ENCODE results near the gene KRTAP3-2. TPM values are rescaled to one million over a fixed set of nuclear protein-coding genes. Genes with fewer than 3 reads are reported as not detected.

KRTAP3-2 gene
- polyA plus RNA-seq, 3 donors = not detected

- no peak for DNase-seq
- 62% methylated on average over 9 of the region's 10 CpGs for WGBS (ENCODE audit: insufficient coverage)
- Histone ChIP-seq H3K27me3 (ENCODE audit: control insufficient read depth in 2 of 2, insufficient read depth in 2 of 2, low read length in 2 of 2) (peaks cover 17 to 24% of the 10 kb centered on the region in 2 donors), H3K9ac (ENCODE audit: insufficient read depth, low read length, poor library complexity, severe bottlenecking) (no peak overlapping the region), H3K79me2 (ENCODE audit: insufficient read depth, low read length) (no peaks in the 10 kb centered on the region), H2AFZ (ENCODE audit: insufficient read depth, low read depth, low read length, poor library complexity, severe bottlenecking) (no peak overlapping the region), H3K27ac (ENCODE audit: low read depth in 1 of 2, low read length in 2 of 2) (no peak overlapping the region), H4K20me1 (ENCODE audit: insufficient read depth, low read length) (no peaks in the 10 kb centered on the region), H3K9me3 (replicated peaks in 1 of 2; ENCODE audit: control insufficient read depth in 1 of 2, insufficient read depth in 1 of 2, low read length in 2 of 2) (no peaks in the 10 kb centered on the region), H3K4me3 (replicated peaks in 1 of 3; ENCODE audit: low read depth in 2 of 3, low read length in 3 of 3) (no peak overlapping the region), H3K4me2 (replicated peaks; ENCODE audit: extremely low read depth, low read length, poor library complexity, severe bottlenecking) (no peak overlapping the region), H3K4me1 (ENCODE audit: control insufficient read depth in 1 of 2, insufficient read depth in 2 of 2, low read length in 2 of 2) (peaks cover 0 to 9% of the 10 kb centered on the region in 2 donors), H3K36me3 (replicated peaks in 1 of 2; ENCODE audit: control insufficient read depth in 1 of 2, insufficient read depth in 2 of 2, low read length in 2 of 2) (no peaks in the 10 kb centered on the region)
- peaks cover 0 to 2% (median 0%) of the 10 kb centered on the region in 7 donors for H3K9me3 Mint-ChIP-seq
- TF ChIP-seq CTCF (IDR thresholded peaks at IDR 0.05) = no peak
- no peak overlapping the region for H3K27ac Mint-ChIP-seq
- H3K36me3 Mint-ChIP-seq = no peaks in the 10 kb centered on the region
- peak overlapping the region in 1 of 2 donors; percentile 8 for H3K4me3 Mint-ChIP-seq
- H3K4me1 Mint-ChIP-seq = peaks cover 8% of the 10 kb centered on the region
- peaks cover 33 to 59% (median 35%) of the 10 kb centered on the region in 3 donors for H3K27me3 Mint-ChIP-seq (ENCODE audit: low read depth in 3 of 3)
- intact Hi-C loops (cut with micrococcal nuclease) = no loop called here
Observed at GRCh38 chr17:40949418-40949817, 50.3 kb downstream of the KRTAP3-2 start.

Small RNA genes within 50 kb of the gene (small RNA-seq; reads per million reads assigned to genes)
- gene KRTAP3-4P (ENCODE audit: insufficient read length, low read depth) = not detected

Other genes with a start within 250 kb of the KRTAP3-2 start
- gene KRT25, start 244.6 kb downstream of the KRTAP3-2 start, polyA plus RNA-seq = not detected
- gene KRT26, start 227.7 kb downstream of the KRTAP3-2 start, polyA plus RNA-seq = not detected
- gene KRT27, start 217.4 kb downstream of the KRTAP3-2 start, polyA plus RNA-seq = not detected
- not detected for gene KRT28, start 199.9 kb downstream of the KRTAP3-2 start, polyA plus RNA-seq
- gene KRT10, start 177.3 kb downstream of the KRTAP3-2 start, polyA plus RNA-seq = 10 to 100 TPM in 2 of 3 donors, 1 to 10 TPM in 1; 9.7 to 79.1 (median 58.7) TPM
- gene KRT12, start 132.7 kb downstream of the KRTAP3-2 start, polyA plus RNA-seq = not detected
- gene KRT20, start 114.7 kb downstream of the KRTAP3-2 start, polyA plus RNA-seq = not detected
- gene KRT23, start 62.3 kb downstream of the KRTAP3-2 start, polyA plus RNA-seq = 1 to 10 TPM; 1.7 to 7.6 (median 3.6) TPM
- not detected for gene KRT39, start 33.0 kb downstream of the KRTAP3-2 start, polyA plus RNA-seq
- gene KRT40, start 15.6 kb downstream of the KRTAP3-2 start, polyA plus RNA-seq = not detected
- not detected for gene KRTAP3-3, start 5.7 kb downstream of the KRTAP3-2 start, polyA plus RNA-seq
- gene KRTAP3-1, start 9.2 kb upstream of the KRTAP3-2 start, polyA plus RNA-seq = not detected
- not detected for gene KRTAP1-5, start 27.3 kb upstream of the KRTAP3-2 start, polyA plus RNA-seq
- not detected for gene KRTAP1-4, start 30.3 kb upstream of the KRTAP3-2 start, polyA plus RNA-seq
- not detected for gene KRTAP1-3, start 35.0 kb upstream of the KRTAP3-2 start, polyA plus RNA-seq
- not detected for gene KRTAP1-1, start 41.5 kb upstream of the KRTAP3-2 start, polyA plus RNA-seq
- gene KRTAP2-1, start 47.4 kb upstream of the KRTAP3-2 start, polyA plus RNA-seq = not detected
- gene KRTAP2-2, start 55.3 kb upstream of the KRTAP3-2 start, polyA plus RNA-seq = not detected
- gene KRTAP2-3, start 60.2 kb upstream of the KRTAP3-2 start, polyA plus RNA-seq = not detected
- gene KRTAP2-4, start 66.0 kb upstream of the KRTAP3-2 start, polyA plus RNA-seq = not detected
- not detected for gene KRTAP4-7, start 84.2 kb upstream of the KRTAP3-2 start, polyA plus RNA-seq
- not detected for gene KRTAP4-8, start 98.2 kb upstream of the KRTAP3-2 start, polyA plus RNA-seq
- not detected for gene KRTAP4-16, start 102.3 kb upstream of the KRTAP3-2 start, polyA plus RNA-seq
- not detected for gene KRTAP4-9, start 105.5 kb upstream of the KRTAP3-2 start, polyA plus RNA-seq
- gene KRTAP4-11, start 118.5 kb upstream of the KRTAP3-2 start, polyA plus RNA-seq = not detected
- gene KRTAP4-12, start 124.3 kb upstream of the KRTAP3-2 start, polyA plus RNA-seq = not detected
- gene KRTAP4-6, start 140.6 kb upstream of the KRTAP3-2 start, polyA plus RNA-seq = not detected
- gene KRTAP4-5, start 149.9 kb upstream of the KRTAP3-2 start, polyA plus RNA-seq = not detected
- not detected for gene KRTAP4-4, start 160.8 kb upstream of the KRTAP3-2 start, polyA plus RNA-seq
- gene KRTAP4-3, start 168.3 kb upstream of the KRTAP3-2 start, polyA plus RNA-seq = not detected
- gene KRTAP4-2, start 178.3 kb upstream of the KRTAP3-2 start, polyA plus RNA-seq = not detected
- gene KRTAP4-1, start 185.0 kb upstream of the KRTAP3-2 start, polyA plus RNA-seq = not detected
- not detected for gene KRTAP9-1, start 190.0 kb upstream of the KRTAP3-2 start, polyA plus RNA-seq
- gene KRTAP9-2, start 226.7 kb upstream of the KRTAP3-2 start, polyA plus RNA-seq = not detected
- not detected for gene KRTAP9-3, start 232.5 kb upstream of the KRTAP3-2 start, polyA plus RNA-seq
- not detected for gene KRTAP9-8, start 238.1 kb upstream of the KRTAP3-2 start, polyA plus RNA-seq
- not detected for gene KRTAP9-4, start 249.8 kb upstream of the KRTAP3-2 start, polyA plus RNA-seq